ENCODE data around the gene KIF1C.

KIF1C gene

DNA sequence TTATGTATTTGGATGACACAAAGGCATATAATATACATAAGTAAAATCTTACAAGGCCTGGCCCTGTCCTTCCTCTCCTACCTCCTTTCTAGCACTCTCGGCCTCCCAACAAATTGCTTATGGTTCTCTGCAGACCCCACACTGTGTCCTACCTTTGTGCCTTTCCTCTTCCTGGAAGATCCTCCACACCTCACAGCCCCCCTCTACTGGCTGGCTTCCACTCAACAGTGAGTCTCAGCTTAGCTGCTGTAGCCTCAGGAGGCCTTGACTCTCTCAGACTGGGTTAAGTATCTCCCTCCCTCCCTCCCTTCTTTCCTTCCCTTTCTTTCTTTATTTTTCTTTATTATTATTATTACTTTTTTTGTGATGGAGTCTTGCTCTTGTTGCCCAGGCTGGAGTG, 45.8 kb downstream of the KIF1C start:
- no peak overlapping the region for H3K4me3 ChIP-seq (ENCODE audit: low read length)
- no peak for DNase-seq (ENCODE audit: low read depth)
- TF ChIP-seq, protein P1, sequence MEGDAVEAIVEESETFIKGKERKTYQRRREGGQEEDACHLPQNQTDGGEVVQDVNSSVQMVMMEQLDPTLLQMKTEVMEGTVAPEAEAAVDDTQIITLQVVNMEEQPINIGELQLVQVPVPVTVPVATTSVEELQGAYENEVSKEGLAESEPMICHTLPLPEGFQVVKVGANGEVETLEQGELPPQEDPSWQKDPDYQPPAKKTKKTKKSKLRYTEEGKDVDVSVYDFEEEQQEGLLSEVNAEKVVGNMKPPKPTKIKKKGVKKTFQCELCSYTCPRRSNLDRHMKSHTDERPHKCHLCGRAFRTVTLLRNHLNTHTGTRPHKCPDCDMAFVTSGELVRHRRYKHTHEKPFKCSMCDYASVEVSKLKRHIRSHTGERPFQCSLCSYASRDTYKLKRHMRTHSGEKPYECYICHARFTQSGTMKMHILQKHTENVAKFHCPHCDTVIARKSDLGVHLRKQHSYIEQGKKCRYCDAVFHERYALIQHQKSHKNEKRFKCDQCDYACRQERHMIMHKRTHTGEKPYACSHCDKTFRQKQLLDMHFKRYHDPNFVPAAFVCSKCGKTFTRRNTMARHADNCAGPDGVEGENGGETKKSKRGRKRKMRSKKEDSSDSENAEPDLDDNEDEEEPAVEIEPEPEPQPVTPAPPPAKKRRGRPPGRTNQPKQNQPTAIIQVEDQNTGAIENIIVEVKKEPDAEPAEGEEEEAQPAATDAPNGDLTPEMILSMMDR (conservative IDR thresholded peaks at IDR 0.05; ENCODE audit: low read length): no peak

DNA sequence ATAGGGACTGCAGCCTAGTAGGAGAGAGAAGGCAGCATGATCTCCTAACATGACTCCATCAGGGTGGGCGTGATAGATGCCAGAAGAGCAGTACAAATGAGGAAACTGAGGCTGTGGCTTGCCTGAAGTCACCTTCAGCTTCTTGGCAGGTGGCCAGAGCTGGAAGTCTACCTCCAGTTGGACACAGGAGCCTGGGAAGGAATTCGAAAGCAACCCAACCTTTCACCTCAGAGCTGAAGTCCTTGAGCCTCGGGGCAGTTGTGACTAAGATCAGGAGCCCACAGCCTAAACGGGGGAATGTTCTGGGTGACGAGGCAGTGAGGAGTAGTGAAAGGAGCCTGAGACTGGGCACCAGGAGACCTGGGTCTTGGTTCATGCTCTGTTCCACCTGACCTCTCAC, 46.9 kb downstream of the KIF1C start:
- TF ChIP-seq, protein P1 (conservative IDR thresholded peaks at IDR 0.05; ENCODE audit: low read length): no peak
- no peak for DNase-seq (ENCODE audit: low read depth)
- H3K4me3 ChIP-seq (ENCODE audit: low read length): no peak overlapping the region

DNA sequence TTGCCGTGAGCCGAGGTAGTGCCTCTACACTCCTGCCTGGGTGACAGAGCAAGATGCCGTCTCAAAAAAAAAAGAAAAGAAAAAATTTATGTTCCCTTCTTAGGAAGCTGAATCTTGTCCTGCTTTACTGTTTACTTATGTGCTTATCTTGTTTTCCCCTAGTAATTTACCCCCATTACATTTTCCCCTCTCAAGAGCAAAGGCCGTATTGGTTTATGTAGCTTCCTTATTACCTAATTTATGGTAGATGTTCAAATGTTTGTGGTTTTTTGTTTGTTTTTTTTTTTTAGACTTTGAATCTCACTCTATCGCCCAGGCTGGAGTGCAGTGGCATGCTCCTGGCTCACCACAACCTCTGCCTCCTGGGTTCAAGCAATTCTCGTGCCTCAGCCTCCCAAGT, 47.7 kb downstream of the KIF1C start:
- DNase-seq (ENCODE audit: low read depth): no peak
- H3K4me3 ChIP-seq (ENCODE audit: low read length): no peak overlapping the region
- TF ChIP-seq, protein P1 (conservative IDR thresholded peaks at IDR 0.05; ENCODE audit: low read length): no peak

DNA sequence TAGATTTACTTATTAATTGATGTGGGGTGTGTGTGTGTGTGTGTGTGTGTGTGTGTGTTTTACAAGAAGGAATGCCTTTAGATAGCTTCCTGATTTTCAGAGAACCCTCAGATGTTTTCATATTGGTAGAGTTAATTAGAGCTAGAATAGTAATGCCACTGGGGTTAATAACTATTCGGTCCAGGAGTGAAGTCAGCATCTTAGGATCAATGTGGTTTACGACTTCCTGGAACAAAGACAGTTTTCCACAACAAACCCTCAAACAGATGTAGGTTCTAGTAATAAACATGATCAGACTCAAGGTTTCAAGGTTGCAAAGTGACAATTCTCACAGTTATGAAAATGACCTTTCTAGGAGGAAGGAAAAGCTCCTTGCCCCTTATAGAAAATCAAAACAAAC, 49.7 kb downstream of the KIF1C start:
- H3K4me3 ChIP-seq (ENCODE audit: low read length): no peak overlapping the region
- TF ChIP-seq, protein P1 (conservative IDR thresholded peaks at IDR 0.05; ENCODE audit: low read length): no peak
- DNase-seq (ENCODE audit: low read depth): peak; percentile 49

DNA sequence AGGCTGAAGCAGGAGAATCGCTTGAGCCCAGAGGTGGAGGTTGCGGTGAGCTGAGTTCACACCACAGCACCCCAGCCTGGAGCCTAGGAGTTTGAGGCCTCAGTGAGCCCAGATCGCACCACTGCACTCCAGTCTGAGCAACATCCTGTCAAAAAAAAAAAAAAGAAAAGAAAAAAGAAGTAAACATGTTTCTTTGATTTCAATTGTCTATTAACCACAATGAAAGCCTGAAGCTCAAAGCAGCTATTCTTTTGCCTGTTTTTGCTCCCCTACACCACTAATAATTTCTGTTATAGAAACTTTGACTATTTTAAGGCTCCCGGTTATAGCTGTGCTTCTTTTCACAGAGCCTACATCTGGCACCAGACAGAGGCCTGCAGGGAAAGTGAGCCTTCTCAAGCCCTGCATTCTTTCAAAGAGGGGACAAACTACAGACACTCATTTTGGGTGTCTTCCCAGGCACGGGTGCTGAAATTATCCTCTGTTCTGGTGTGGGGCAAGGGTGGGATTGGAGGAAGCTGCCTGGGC, 51.6 kb downstream of the KIF1C start:
- H3K4me3 ChIP-seq (ENCODE audit: low read length): no peak overlapping the region
- peak; percentile 27 for DNase-seq (ENCODE audit: low read depth)
- TF ChIP-seq, protein P1 (conservative IDR thresholded peaks at IDR 0.05; ENCODE audit: low read length): no peak

DNA sequence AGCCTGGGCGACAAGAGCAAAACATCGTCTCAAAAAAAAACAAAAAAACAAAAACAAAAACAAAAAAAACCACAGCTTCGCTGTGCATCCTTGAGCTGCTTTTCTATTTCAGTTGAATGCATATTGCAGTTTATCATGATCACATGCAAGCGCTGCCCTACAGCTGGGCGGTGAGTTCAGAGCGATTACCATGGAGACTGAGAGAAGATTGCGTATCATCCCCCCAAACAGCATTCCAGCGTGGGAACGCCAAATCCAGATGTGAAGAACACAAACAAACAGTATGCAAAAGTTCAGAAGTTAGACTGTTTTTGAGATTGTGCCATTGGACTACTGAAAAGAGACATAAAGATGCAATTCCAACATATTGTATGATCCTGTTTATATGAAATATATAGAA, 52.5 kb downstream of the KIF1C start:
- TF ChIP-seq, protein P1 (conservative IDR thresholded peaks at IDR 0.05; ENCODE audit: low read length): no peak
- no peak overlapping the region for H3K4me3 ChIP-seq (ENCODE audit: low read length)
- DNase-seq (ENCODE audit: low read depth): peak; percentile 84

DNA sequence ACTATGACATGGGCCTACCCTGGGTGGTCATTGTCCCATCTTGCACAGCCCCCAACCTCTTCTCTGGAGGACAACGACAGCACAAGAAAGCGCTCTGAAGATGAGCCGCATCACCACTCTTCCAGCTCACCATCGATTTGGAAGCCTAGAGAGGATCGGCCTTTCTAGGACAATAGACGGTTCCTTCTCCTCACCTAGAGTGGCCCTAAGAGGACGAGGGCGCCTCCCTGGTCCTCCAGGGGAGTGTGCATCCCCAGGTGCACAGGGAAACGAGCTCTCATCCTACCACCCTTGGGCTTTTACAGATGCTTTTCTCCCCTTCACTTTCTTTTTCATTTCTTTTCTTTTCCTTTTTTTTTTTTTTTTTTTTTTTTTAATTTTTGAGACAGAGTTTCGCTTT, 57.8 kb downstream of the KIF1C start:
- TF ChIP-seq, protein P1 (conservative IDR thresholded peaks at IDR 0.05; ENCODE audit: low read length): no peak
- DNase-seq (ENCODE audit: low read depth): no peak
- H3K4me3 ChIP-seq (ENCODE audit: low read length): no peak overlapping the region
